Measurements from ENCODE around the gene CDC20.

DNA sequence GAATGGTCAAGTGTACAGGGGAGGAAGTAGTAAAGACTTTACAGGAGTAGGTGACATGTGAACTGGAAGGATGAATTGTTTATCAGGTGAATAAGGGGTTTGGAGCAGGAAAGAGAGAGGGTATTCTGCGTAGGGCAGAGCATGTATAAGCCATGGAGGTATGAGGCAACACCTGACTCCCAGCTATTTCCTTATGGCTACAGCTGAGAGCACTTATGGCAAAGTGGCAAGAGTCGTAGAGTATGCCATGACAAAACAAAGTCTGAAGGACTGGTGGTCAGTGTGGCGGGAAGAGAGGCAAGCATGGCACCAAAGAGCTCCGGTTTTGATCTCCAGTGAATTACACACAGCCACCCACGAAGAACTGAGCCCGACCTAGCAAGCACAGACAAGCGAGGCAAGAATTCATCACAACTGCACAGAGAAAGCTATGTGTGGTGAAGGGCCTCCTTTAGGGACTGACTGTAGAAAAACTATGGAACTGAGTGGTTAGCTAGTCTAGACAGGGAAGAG lies 18.0 kb downstream of the CDC20 start:
- TF ChIP-seq NRF1 (IDR thresholded peaks at IDR 0.05; ENCODE audit: low read depth, low read length) (no peak), TAF1 (IDR thresholded peaks at IDR 0.05; ENCODE audit: borderline replicate concordance, low read depth, low read length) (no peak), JUND (IDR thresholded peaks at IDR 0.05) (no peak), MXI1 (IDR thresholded peaks at IDR 0.05; ENCODE audit: low read depth, low read length) (no peak), RAD21 (IDR thresholded peaks at IDR 0.05; ENCODE audit: low read length) (no peak), ELF1 (IDR thresholded peaks at IDR 0.05) (no peak)
- TF ChIP-seq, protein P1, sequence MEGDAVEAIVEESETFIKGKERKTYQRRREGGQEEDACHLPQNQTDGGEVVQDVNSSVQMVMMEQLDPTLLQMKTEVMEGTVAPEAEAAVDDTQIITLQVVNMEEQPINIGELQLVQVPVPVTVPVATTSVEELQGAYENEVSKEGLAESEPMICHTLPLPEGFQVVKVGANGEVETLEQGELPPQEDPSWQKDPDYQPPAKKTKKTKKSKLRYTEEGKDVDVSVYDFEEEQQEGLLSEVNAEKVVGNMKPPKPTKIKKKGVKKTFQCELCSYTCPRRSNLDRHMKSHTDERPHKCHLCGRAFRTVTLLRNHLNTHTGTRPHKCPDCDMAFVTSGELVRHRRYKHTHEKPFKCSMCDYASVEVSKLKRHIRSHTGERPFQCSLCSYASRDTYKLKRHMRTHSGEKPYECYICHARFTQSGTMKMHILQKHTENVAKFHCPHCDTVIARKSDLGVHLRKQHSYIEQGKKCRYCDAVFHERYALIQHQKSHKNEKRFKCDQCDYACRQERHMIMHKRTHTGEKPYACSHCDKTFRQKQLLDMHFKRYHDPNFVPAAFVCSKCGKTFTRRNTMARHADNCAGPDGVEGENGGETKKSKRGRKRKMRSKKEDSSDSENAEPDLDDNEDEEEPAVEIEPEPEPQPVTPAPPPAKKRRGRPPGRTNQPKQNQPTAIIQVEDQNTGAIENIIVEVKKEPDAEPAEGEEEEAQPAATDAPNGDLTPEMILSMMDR (IDR thresholded peaks at IDR 0.05): no peak
- TF ChIP-seq, protein P2, sequence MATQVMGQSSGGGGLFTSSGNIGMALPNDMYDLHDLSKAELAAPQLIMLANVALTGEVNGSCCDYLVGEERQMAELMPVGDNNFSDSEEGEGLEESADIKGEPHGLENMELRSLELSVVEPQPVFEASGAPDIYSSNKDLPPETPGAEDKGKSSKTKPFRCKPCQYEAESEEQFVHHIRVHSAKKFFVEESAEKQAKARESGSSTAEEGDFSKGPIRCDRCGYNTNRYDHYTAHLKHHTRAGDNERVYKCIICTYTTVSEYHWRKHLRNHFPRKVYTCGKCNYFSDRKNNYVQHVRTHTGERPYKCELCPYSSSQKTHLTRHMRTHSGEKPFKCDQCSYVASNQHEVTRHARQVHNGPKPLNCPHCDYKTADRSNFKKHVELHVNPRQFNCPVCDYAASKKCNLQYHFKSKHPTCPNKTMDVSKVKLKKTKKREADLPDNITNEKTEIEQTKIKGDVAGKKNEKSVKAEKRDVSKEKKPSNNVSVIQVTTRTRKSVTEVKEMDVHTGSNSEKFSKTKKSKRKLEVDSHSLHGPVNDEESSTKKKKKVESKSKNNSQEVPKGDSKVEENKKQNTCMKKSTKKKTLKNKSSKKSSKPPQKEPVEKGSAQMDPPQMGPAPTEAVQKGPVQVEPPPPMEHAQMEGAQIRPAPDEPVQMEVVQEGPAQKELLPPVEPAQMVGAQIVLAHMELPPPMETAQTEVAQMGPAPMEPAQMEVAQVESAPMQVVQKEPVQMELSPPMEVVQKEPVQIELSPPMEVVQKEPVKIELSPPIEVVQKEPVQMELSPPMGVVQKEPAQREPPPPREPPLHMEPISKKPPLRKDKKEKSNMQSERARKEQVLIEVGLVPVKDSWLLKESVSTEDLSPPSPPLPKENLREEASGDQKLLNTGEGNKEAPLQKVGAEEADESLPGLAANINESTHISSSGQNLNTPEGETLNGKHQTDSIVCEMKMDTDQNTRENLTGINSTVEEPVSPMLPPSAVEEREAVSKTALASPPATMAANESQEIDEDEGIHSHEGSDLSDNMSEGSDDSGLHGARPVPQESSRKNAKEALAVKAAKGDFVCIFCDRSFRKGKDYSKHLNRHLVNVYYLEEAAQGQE (IDR thresholded peaks at IDR 0.05; ENCODE audit: low read depth, low read length): no peak
